Stimulated activated CD4-positive, alpha-beta T cell treated with anti-CD3 and anti-CD28 coated beads, TNF-alpha, amount 100 ng/mL, for 24 hours (primary cell): ENCODE data around the gene ALDOC.
A peak's percentile ranks its signal among the peaks of the same experiment; 100 is the strongest.
"Not testable (repeated sequence)": the region's sequence is repeated elsewhere in the genome, so short reads cannot be mapped to it uniquely, and the experiment has no call there.

Source experiments
- DNase-seq, 3 experiments: peaks; one replicate each; pipeline ENCODE4 v3.0.0-alpha.2; 2020; ENCODE audit warnings: low read depth in 3 of 3

The ALDOC gene

DNA sequence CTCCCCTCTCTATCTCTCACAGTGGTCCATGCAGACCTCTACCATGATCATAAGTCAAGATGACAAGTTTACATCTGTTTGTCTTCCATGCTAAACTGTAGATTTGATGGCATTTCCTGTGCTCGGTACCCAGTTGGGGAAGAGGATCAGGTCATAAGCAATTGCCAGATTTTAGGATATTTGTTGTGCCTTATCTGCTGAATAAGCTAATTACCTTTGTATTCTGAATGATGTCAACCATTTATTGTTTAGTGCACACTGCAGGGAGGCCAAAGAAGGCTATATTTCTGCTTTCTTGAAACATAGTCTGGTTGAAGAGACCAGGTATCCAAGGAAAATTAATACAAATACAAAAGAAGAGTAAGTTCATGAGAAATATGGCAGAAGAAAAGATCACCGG is 5.8 kb upstream of the ALDOC start:
- DNase-seq = no peak

DNA sequence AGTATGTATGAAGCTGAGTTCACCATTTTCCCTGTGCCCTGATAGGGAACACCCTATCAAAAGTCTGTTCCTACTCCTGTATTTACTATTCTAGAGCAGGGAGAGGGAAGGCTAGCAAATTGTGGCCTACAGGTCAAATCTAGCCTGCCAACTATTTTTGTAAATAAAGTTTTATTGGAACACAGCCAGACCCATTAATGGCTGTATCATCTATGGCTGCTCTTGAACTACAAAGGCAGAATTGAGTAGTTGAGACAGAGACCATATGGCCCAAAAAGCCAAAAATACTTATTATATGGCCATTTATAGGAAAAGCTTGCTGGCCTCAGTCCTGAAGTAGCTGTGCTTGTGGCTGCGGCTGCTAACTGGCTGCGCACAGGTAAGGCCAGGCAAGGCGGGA is 4.3 kb upstream of the ALDOC start:
- no peak for DNase-seq

DNA sequence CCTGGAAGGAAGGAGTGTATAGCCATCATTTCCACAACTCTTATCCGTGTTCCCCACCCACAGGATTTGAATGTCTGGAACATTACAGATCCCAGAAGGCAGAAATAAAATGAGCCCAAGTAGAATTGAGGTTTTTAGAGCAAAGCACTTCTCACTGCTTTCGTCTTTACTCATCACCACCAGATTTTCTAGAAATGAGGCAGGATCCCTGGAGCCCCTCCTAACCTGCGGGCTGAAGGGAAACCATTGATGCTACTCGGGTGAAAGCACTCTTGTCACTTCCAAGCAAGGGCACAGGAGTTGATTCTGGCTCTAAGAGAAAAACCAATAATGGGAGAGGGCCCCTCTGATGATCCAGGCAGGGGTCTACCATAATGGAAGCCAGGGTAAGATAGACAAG is 2.8 kb upstream of the ALDOC start:
- no peak for DNase-seq

DNA sequence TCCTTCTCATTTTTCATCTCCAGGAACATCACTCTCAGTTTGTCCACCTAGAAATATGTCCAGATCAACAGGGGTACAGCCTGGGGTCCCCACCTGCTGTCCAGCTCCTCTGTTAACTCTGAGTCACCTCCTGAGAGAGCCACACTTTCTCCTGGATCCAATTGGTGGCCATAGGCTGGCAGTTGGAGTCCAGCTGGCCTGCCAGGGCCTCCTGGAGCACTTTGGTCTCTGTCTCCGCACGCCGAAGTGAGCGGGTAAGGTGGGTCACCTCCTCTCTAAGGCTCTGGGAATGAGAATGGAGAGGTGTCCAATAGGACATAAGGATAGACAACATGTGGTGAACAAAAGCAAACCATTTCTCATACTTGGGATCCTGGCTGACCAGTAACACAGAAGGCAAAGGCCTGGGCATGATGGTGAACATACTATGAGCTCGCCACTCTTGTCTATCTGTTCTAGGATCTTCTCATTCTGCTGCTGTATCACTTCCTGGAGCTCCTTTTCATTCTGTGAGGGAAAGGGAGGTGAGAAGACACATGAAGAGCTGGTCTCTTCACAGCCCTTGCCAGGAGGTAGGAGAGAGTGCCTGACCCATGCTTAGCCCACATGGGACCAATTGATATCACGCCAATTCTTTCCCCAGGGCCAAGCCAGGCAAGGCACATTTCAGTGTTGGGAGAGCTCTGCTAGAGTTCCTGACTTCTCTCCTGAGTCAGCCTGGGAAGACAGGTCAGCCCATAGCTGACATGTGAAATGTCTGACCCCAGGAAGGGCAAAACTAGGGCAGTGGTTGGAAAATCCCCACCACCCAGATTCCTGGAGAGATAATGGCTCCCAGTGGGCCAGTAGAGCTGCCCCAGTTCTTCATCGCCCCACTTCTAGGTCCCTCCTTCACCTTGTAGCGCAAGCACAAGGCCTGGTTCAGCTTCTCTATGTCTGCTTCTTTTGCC is 1.8 kb upstream of the ALDOC start:
- no peak for DNase-seq

DNA sequence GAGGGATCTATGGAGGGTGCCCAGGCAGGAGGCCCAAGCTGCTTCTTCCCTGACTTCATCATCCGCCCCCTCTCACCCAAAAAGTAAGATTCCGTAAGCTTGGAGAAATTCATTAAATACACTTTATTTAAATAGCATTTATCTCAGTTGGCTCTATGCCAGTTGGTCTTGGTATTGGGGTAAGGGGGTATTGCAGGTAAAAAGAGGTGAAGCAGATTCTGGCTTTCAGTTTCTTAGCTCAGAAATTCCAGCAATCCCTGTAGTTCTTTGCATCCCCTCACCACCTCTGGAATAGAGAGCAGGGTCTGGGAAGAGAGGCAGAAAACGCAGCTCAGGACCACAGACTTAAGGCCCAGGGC is 750 bp upstream of the ALDOC start:
- no peak for DNase-seq

DNA sequence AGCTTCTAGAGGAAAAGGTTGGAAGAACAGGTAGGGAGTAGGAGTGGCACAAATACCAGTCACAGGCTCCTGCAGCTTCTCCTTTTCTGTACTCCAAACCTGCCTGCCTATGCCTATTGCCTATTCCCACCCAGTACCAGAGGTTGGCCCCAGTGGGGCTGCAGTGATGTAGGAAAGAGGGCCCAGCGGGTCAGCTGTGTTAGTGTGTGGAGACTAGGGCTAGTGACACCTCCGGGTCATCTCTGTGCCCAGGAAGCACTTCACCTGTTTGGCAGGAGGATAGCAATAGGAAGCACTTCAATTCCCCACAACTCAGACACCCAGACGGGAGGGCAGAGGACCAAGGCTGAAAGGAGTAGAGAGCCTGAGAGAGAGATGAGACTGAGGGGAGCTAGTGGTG is 679 bp downstream of the ALDOC start:
- DNase-seq = not testable (repeated sequence)

DNA sequence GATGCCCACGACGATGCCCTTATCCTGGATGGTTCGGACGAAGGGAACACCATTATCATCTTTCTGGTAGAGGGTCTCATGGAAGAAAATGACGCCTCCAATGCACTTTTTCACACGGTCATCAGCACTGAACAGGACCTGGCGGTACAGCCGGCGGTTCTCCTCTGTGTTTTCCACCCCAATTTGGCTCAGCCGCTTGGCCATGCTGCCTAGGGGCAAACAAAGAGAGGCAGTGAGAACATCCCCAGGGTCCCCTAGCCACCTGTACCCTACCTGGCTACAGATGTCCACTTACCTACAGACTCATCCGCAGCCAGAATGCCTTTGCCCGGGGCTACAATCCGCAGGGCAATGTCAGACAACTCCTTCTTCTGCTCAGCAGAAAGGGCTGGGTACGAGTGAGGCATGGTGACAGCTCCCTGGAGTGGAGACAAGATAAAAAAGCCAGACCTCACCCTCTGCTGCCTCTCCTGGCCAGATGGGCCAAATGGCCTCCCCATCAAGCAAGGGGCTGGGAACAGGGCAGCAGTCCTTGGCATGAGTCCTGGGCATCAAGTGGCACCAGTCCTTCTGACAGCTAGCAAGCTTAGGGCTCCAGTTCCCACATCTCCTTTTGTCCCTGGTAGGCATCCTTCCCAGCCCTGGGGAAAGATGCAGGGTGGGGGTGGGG is 1.4 kb downstream of the ALDOC start:
- no peak for DNase-seq

DNA sequence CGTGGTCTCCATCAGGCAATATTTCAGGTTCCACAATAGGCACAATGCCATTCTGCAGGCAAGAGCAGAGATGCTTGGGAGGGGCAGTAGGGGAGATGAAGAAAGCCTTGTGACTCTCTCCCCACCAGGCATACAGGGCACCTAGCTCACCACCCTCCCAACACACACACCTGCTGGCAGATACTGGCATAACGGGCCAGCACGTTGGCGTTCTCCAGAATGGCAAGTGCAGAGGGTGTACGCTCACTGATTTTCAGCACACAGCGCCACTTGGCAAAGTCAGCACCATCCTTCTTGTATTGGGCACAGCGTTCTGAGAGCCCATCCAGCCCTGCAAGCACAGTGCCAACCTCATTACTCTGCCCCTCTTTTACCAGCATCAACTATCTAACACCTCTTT is 2.2 kb downstream of the ALDOC start:
- DNase-seq = no peak

DNA sequence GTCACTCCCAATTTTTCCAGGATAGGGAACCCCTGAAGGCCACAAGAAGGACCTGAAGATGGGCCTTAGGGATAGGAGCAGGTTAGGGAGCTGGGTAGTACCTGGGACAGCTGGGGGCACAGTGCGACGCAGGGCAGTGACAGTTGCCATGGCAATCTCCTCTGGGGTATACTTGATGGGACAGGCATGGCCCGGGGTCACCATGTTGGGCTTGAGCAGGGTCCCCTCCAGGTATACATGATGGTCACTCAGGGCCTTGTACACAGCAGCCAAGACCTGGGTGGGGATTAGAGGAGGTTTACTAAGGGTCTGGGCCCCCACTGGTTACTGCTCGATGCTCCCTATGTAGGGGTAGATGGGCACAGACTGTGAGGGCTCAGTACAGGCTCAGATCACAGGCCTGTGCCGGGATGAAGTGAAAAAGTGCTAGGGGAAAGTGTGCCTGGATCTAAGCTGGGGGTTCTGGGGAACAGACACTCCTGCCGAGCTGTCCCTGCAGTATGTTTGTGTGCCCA is 2.7 kb downstream of the ALDOC start:
- no peak for DNase-seq

DNA sequence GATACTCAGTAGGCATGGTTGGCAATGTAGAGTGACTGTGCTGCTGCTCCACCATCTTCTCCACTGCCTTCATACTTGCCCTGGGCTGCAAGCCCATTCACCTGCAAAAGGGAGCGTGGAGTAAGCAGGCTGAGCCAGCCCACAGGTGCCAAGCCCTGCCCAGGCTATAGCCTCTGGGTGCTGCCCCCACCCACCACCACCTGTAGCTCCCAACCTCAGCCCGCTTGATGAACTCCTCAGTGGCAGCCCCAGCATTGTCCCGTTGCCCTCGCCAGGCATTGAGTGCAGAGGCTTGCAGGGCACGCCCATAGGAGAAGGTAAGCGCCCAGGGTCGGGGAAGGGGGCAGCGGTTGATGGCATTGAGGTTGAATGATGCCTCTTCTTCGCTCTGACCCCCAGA is 3.2 kb downstream of the ALDOC start:
- DNase-seq = no peak

DNA sequence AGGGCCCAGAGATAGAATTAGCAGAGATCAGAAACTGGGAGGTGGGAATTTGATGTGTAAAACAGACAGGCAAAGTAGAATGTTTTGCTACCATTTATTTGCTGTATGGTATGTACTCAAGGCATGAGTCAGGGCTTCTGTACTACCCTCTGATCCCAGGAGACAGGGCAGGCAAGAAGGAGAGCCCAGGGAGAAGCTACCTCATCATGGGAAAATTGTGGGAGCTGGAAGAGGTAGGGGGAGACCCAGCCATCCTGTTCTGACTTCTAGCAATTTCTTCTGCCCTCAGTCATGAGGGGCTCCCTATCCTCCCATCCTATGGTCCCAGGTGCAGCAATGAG is 3.7 kb downstream of the ALDOC start:
- DNase-seq = no peak

DNA sequence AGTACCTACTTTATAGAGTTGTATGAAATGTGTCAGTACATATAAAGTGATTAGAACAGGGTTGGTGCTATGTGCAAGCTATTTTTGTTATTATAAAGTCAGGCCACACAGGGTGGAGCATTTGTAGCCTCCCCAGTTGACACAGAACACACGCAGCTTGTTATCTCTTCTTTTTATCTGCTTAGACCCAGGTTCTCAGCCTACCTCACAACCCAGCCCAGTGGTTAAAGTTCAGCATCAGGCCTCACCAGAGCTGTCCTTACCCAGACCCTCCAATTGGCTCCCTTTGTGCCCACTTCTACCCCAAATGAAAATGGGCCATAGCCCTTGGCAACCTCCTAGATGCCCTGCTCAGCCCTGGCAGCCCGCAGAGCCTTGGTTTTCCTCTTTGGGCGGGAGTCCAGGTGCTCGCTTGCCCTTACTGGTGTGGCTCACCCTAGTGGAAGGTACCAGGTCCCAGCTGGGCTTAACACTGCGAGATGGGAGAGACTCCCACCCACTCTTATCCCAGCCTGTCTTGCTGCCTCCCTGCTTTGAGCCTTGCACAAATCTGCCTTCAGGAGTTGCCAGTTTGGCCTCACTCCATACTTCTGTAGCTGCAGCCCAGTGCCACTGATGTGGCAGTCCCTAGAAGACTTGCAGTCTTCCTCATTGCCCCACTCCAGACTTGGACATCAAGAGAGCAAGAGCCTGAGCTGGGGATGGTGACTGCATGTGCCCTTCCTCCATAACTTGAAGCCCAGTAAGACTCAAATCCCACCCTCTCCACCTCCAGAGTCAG is 4.2 kb downstream of the ALDOC start:
- DNase-seq = no peak

DNA sequence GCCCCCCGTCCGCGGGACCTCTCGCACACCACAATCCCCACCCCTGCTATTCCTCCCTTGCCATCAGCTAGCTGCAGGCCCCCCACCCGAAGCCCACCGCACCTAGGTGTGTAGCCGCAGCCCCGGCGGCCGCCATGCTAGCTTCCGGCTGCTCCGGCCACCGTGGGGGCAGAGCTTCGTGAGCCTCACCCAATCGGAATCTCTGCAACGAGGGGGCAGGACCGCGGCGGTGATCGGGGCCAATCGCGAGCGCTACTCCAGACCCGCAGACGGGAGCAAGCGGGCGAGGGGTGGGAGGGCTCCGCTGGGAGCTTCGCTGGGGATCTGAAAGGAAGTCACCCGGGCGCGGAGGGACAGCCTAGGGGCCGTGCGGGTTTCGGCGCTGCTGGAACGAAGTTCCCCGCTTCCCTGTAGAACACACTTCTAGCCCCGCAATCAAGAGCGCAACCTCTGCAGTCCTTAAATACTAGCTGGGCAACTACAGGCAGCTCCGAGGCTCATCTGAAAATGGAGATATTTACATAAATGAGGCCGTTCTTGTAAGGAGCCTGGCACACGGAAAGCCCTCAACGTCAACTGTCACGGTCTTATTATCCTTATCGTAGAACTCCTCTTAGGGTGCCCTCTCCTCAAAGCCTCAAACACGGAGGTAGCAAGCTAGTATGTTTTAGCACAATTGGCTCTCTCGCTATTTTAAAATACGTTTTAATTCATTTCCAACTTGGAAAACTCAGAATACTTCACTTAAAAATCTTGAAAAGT is 5.2 kb downstream of the ALDOC start, which contains the start of gene PIGS:
TSS of gene PIGS (minus strand) at position 164 of the 762 bp plus-strand sequence. CDS start at position 136, 28 bp downstream.
- DNase-seq = peak; percentile 90 to 96 (median 93)

DNA sequence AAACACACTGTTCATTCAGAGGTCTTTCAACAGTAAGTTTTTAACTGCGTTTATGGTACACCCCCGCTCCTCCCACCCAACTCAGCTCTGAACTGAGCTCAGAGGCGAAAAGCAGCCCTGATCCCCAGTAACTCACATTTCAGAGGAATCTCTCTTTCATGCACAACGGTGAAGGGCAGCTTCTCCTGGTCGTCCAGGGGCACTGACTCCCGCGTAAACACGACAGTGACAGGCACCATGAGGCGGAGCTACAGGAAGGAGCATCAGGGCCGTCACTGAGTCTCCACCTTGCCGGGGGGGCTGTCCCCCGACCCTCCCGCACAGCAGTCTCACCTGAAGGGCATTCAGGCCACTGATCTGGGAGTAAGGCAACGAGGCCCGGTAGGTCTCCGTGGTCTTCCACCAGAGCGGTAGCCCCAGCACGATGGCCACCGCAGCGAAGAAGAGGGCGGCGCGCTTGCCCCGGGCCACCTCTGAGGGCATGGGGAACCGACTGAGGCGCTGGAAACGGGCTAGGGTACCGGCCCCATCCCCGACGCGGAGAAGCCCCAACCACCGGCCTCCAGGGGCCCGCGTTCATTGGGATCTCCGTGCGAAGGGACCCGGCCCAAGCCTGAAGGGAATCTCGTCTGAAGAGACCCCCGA is 5.9 kb downstream of the ALDOC start:
- peak in 1 of 3 experiments; percentile 50 for DNase-seq

DNA sequence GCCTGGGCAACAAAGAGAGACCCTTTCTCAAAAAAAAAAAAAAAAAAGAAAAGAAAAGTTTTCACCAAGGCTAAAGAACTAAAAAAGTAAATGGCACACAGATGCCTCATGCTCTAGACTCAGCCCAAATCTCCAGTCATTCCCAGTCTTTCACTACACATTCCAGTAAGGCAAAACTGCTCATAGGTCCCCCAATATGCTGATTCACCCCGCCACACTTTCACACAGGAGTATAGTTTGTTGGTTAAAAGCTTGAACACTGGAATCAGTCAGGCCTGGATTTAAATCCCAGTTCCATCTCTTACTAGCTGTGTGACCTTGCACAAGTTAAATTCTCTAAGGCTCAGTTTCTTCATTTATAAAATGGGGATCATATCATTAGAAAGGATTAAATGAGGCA is 7.2 kb downstream of the ALDOC start:
- no peak for DNase-seq

DNA sequence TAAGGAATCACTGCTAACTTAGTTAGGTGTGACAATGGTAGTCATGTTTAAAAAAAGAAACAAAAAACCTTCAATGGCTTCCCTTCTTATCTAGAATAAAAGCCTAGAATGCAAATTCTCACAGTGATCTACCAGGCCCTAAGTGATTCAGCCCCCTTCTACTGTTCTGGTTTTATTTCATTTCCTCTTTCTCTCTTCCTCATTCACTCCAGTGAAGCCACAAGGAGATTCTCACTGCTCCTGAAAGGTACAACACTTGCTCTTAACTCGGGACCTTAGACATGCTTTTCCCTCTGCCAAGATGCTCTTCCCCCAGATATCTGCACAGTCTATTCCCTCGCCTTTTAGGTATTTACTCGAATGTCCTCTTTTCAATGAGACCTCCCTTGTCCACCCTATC is 9.1 kb downstream of the ALDOC start:
- DNase-seq = no peak

DNA sequence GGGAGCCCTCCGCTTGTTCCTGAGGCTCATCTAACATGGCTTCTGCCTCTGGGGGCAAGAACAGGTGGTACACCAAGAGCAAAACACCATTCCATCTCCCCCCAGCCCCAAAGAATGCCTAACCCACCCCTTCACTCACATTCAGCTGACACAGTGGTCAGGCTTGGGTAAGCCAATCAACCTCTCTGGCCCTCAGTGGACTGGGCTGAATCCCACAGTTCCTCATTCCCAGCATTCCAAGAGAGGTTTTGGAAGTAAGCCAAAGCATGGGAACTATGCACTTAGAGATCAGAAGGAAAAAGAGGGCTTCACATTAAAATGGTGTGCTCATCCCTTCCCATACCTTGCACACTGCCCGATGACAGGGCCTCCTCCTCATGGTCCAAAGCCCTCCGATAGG is 13.2 kb downstream of the ALDOC start:
- no peak for DNase-seq

DNA sequence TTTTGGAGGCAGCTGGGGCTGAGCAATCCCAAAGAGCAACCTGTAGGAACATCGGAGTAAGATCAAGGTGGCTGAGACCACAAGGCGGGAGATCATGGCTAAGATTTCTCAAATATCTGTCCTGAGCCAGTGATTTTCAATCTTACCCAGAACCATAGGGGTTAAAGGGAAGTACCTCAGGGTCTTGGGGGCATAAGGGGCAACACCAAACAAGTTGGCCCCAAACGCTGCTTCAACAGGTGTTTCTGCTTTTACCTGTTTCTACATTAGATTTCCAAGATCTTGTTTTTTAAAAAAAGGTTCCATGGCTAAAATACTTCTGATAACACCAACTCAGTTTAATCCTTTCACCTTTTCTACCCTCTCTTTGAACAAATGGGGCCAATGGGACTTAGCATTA is 21.7 kb downstream of the ALDOC start:
- DNase-seq = no peak

DNA sequence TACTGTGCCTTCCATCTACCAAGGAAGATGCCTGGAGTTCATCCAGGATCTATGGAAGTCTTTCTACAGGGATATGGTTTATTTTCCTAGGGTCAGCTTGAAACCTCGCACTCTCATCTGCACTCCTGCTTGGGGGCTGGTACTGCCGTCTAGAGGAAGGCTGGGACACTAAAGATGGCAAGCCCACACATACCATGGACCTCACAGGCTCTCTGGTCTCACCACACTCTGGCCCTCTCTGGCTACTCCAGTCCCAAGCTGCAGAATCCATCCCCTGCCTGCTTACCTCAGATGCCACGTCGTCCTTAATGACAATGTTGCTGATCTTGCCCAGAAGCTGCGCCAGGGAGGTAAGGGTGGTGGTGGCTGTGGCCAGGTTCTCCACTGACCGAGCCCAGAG is 22.1 kb downstream of the ALDOC start:
- DNase-seq = no peak

DNA sequence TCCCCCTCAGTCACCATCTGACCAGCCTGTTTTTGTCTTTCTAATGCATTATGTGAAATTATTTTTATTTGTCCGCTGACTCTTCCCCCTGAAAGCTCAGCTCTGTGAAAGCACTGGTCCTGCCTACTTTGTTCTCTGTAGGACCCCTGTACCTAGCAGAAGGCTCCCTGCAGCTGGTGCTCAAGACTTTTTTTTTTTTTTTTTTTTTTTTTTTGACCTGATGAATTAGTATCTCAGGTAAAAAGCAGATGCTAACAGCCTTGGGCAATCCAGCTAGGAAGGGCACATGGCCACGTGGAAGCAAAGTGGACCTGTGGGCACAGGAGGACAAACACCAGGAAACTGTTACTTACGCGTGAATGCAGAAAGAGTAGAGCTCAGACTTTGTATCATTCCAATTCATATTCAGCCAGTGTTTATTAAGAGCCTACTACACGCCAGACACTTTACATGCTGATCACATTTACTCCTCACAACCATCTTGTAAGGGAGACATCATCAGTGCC is 23.6 kb downstream of the ALDOC start:
- DNase-seq = no peak
